HG03571 (cell line): ENCODE data around the gene LACC1.

Experiments
- ATAC-seq: cut with Tn5 transposase; IDR thresholded peaks from one replicate; pipeline ENCODE4 v1.9.1; 2021; ENCODE audit not compliant: unreplicated experiment

Gene LACC1

DNA sequence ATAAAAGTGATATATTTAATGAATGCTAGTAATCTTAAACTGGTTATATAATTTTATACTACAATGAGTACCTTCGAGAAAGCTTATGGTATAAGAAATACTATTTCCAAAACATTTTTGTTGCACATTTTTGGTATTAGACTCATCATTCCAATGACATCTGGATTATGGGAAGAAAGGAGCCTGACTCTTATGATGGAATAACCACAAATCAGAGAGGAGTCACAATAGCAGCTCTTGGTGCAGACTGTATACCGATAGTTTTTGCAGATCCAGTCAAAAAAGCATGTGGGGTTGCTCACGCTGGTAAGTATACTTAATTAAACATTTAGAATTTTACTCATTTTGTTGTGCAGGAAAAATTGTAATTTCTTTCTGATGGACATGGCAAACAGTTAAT, 3.9 kb downstream of the LACC1 start:
- no peak for ATAC-seq

- no peak for ATAC-seq
These were observed 4.5 kb downstream of the LACC1 start for GRCh38 chr13:43884222-43884621.

- ATAC-seq = no peak
These were observed 14.7 kb downstream of the LACC1 start for GRCh38 chr13:43894438-43894837.

- ATAC-seq = no peak
These were observed 16.2 kb downstream of the LACC1 start for GRCh38 chr13:43895940-43896339.

- no peak for ATAC-seq
These were observed 25.8 kb downstream of the LACC1 start for GRCh38 chr13:43905435-43906031.

DNA sequence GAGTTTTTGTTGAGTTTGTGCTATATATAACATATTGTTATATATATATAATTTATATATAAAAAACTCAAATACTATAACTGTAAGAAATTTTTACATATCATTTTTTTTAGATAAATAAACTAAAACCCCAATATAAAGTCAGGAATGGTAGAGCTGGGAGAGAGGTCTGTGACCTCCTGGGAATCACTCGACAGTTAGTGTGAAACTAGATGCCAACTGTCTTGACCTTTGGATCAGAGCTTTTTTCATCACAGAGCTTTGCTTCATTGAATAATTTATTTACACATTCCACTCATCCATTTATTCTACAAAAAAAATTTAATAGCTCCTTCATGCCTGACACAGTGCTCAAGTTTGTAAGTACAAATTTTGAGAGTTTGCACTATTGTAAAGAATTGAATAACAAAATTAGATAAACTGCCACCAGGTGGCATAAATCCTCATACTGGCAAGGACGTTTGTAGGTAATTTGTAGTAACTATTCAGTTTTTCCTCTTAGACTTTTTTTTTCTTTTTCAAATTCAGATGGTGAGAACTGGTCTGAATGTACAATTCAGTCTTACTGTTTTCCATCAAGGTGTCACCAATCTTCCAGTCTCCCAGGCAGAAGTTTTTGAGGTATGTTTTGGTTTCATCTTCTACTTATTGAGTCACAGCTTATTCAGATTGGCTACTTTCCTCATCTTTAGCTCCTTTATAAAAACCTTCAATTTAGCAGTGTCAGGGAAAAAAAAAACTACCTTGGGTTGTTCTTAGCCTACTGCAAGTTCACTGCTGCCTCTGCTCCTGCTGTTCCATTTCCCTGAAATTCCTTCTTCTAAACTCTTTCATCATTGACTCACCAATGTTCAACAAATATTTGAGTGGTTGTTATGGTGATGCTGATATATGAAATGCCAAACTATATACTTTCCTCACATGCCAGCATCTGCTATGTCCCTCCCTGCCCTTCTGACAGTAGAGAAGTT, 28.7 kb downstream of the LACC1 start:
- no peak for ATAC-seq

DNA sequence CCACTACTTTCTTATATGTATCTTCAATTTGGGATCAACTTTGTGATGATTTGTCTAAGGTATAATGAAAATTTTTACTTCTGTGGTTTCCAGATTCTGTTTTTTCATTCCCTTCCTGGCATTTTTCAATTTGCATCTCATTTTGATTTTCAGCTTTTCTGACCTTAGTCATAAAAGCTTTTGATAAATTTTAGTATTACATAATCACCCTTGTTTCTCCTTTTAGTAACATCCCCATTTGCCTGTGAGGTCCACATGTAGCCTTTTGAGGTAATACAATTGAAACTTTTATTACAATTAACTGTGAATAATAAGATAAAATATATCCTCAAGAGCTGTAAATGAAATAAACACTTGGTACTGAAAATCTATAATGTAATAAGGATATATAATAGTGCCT, 31.2 kb downstream of the LACC1 start:
- ATAC-seq = no peak

- ATAC-seq = no peak
These were observed 31.6 kb downstream of the LACC1 start for GRCh38 chr13:43911278-43911677.

DNA sequence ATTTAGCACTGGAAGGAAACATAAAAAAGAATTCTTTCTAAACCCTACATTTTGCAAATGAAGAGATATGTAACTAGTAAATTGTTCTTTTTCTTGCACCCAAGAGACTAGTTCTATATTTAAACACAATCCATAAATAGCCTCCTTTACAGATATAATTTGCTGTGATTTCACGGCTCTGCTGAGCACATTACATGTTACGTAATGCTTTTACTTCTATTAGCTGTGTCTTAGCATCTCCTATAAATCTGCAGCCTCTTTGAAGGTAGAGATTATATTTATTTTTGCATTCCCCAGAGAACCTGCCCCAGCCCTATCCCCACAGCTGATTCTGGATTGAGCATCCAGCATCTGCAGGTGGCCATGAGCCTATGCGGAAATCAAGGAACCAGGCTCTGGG, 32.2 kb downstream of the LACC1 start:
- ATAC-seq = no peak

GRCh38 chr13:43915451-43915850, 35.7 kb downstream of the LACC1 start:
- no peak for ATAC-seq

- ATAC-seq = no peak
These were observed 37.1 kb downstream of the LACC1 start for GRCh38 chr13:43916828-43917227.

DNA sequence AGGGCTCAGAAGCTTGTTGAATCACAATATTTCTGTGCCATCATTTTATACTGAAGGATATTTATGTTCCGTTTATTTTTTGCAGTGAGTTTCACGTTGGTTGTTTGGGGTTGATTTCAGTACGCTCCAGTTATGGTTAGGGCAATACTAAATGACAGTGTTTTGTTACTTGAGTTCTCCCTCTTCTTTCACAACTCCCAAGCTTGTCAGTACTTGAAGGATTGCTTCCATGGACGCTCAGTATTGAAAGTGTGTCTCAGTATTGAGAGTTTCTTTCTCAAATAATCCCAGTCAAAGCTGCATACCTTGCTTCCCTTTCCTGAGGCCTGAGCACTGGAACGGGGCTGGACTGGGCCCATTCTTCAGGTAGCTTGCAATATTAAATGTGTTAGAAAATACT, 38.9 kb downstream of the LACC1 start:
- ATAC-seq = no peak

DNA sequence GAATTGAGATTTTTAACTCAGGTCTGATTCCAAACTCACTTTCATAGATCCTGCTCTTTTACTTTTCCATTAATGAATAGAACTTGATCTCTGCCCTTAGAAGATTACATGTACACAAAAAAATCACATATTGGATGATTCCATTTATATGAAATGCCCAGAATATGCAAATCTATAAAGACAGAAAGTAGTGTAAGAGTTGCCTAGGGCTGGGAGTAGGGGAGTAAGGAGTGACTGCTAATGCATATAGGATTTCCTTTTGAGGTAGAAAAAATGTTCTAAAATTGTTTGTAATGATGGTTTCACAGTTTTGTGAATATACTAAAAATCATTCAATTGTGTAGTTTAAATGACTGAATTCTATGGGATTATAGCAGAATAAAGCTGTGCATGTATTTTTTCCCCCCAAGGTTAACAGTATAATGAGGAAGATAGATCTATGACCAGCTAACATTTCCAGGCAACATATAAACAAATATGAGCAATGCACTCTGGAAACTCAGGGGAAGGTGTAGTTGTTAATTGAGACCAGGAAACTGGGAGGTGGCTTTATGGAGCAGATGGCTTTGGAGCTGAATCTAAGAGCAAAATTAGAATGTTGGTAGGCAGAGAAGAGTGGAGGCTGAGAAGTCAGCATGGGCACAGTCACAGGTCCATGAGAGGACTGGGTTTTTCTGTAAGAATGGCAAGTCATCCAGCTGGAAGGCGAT, 41.4 kb downstream of the LACC1 start:
- ATAC-seq = no peak

- peak; percentile 90 for ATAC-seq
These were observed 45.0 kb downstream of the LACC1 start for GRCh38 chr13:43924549-43925245.

- no peak for ATAC-seq
These were observed 50.2 kb downstream of the LACC1 start for GRCh38 chr13:43929947-43930346.

DNA sequence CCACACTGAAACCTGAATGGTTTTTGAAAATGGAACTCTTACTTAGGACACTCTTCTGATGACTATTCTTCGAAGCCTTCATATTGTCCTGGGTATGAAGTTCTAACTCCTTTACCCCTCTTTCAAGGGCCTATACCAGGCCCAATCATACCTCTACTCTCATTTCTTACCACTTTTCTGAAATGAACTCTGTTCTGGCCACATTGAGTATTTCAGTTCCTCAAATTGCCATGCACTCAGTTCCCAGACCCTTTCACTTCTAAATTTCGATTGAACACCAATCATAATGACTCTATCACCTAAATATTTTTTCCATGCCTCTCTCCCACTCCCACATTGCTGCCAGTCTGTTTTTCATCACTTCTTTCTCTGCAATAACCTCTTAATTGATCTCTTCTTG, 53.7 kb downstream of the LACC1 start:
- ATAC-seq = peak; percentile 99

DNA sequence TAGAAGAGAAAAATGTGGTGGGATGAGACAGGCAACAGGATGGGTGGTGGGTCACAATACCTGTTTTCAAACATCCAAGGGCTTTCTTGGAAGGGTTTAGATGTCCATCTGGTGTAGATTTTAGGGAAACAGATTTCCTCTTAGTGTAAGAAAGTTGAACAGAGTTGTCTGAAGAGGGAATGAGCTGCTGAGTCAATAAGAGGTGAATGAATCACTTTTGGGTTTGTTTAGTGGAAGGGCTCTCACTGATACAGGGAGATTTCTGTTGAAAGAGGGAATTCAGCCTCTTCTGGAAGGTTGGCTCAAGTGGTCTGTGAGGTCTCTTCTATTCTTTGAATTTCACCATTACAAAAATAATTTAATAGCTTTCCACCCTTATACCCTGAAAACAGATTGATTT, 54.6 kb downstream of the LACC1 start:
- no peak for ATAC-seq

- ATAC-seq = no peak
These were observed 56.2 kb downstream of the LACC1 start for GRCh38 chr13:43935878-43936277.

DNA sequence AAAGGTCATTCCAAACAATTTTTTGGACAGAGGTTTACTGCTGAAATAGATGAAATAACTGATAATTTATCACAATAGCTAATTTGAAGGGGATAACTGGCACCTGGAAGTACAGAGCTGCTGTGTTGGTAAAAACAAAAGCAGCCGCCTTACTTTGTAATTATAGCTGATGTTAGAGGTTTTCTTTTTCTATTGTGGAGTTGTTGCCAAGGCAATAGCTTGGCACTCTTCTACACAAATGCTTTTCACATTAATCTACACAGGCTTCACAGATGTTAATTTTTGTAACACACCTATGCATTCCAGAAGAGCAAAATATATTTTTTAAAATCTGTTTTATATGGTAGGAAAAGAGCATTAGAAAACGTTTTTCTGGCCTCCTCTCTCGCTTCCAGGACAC, 56.9 kb downstream of the LACC1 start:
- no peak for ATAC-seq

- no peak for ATAC-seq
These were observed 58.1 kb downstream of the LACC1 start for GRCh38 chr13:43937839-43938238.

DNA sequence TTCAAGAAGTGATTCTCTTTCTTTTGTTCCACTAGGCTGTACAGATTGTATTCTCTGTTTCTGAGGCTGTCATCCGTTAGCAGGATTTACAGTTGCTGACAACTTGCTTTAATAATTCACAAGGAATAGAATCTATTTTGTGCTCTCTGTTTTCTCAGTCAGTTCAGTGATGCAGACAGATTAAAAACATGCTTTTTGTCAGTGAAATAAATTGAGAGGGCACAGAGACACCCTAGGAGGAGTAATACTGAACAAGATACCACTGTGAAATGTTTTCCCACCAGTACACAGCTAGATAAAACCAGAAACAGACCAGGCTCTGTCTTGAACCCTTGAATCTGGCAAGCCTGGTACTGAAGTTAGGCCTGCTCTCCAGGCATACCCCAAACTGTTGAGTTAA, 58.7 kb downstream of the LACC1 start:
- ATAC-seq = no peak
